Measurements from ENCODE around the gene TSPAN18. TPM values are rescaled to one million over a fixed set of nuclear protein-coding genes. Genes with fewer than 3 reads are reported as not detected.
A peak's percentile ranks its signal among the peaks of the same experiment; 100 is the strongest.

Gene TSPAN18
- total RNA-seq, 6 donors from 2014 or later, result 8.2 to 48.6 (median 17.5) TPM

DNA sequence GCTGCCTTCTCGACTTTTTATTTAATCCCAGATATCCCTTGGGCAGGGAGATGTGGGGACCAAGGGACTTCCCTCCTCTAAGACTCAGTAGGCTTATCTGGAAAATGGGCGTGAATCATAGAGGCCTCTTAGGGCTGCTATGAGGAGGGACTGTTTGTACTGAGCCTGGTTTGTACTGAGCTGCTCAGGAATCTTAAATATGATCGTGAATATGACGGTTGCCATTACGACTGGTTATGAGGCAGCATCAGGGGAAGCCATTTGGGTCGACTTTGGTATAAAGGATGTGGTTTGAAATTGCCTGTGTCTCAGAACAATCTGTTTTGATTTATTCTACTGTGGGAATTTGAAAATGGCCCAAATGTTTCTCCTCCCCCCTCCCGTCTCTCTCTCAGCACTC, 20.6 kb downstream of the TSPAN18 start:
- WGBS, 2 donors, result 59 to 63% methylated on average over 7 of the region's 7 CpGs
- ATAC-seq (ENCODE audit: low FRiP score in 2 of 2) (peak in 1 of 2 donors; percentile 46), DNase-seq (no peak)
- Histone ChIP-seq H3K27me3 (no peaks in the 10 kb centered on the region), H3K4me3 (no peak overlapping the region), H3K27ac (no peak overlapping the region), H3K36me3 (no peaks in the 10 kb centered on the region), H3K4me1 (peaks cover 5 to 10% (median 8%) of the 10 kb centered on the region in 4 donors), H3K9me3 (no peaks in the 10 kb centered on the region)
- TF ChIP-seq EP300 (IDR thresholded peaks at IDR 0.05) (no peak), POLR2A (IDR thresholded peaks at IDR 0.05) (no peak), POLR2AphosphoS5 (IDR thresholded peaks at IDR 0.05) (no peak)
- TF ChIP-seq, protein P1, sequence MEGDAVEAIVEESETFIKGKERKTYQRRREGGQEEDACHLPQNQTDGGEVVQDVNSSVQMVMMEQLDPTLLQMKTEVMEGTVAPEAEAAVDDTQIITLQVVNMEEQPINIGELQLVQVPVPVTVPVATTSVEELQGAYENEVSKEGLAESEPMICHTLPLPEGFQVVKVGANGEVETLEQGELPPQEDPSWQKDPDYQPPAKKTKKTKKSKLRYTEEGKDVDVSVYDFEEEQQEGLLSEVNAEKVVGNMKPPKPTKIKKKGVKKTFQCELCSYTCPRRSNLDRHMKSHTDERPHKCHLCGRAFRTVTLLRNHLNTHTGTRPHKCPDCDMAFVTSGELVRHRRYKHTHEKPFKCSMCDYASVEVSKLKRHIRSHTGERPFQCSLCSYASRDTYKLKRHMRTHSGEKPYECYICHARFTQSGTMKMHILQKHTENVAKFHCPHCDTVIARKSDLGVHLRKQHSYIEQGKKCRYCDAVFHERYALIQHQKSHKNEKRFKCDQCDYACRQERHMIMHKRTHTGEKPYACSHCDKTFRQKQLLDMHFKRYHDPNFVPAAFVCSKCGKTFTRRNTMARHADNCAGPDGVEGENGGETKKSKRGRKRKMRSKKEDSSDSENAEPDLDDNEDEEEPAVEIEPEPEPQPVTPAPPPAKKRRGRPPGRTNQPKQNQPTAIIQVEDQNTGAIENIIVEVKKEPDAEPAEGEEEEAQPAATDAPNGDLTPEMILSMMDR (IDR thresholded peaks at IDR 0.05), result no peak

GRCh38 chr11:44747836-44748235, 21.1 kb downstream of the TSPAN18 start:
- DNase-seq, result no peak
- no peak for ATAC-seq (ENCODE audit: low FRiP score in 2 of 2)
- Histone ChIP-seq H3K4me3 (no peak overlapping the region), H3K27me3 (no peaks in the 10 kb centered on the region), H3K9me3 (no peaks in the 10 kb centered on the region), H3K4me1 (peaks cover 5 to 10% (median 7%) of the 10 kb centered on the region in 4 donors), H3K27ac (no peak overlapping the region), H3K36me3 (no peaks in the 10 kb centered on the region)
- TF ChIP-seq, protein P1 (IDR thresholded peaks at IDR 0.05), result no peak
- TF ChIP-seq EP300 (IDR thresholded peaks at IDR 0.05), result no peak
- no peak for TF ChIP-seq POLR2A (IDR thresholded peaks at IDR 0.05)
- TF ChIP-seq POLR2AphosphoS5 (IDR thresholded peaks at IDR 0.05), result no peak
- 76 to 87% methylated on average over 5 of the region's 5 CpGs for WGBS, 2 donors

DNA sequence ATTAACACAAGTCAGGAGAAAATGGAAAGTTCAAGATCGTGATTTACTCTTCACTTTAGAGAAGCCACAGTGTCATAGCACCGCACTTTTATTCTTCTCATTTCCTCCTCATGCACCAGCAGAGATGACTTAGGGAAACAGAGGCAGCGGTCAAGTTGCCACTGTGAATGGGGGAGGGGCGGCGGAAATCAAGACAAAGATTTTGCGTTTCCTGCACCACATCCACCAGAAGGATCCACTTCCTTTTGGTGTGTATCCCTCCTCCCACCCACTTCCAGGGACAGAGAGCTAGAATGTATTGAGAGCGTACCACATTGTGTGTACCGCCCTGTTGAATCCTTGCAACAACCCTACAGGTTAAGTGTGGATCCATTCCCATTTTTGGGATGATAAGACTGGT, 21.8 kb downstream of the TSPAN18 start:
- DNase-seq, result no peak
- H3K27me3 ChIP-seq, result no peaks in the 10 kb centered on the region
- no peaks in the 10 kb centered on the region for H3K9me3 ChIP-seq
- H3K36me3 ChIP-seq, result no peaks in the 10 kb centered on the region
- no peak for ATAC-seq (ENCODE audit: low FRiP score in 2 of 2)
- H3K4me1 ChIP-seq, result peaks cover 5 to 7% (median 7%) of the 10 kb centered on the region in 4 donors
- TF ChIP-seq EP300 (IDR thresholded peaks at IDR 0.05) (no peak), POLR2A (IDR thresholded peaks at IDR 0.05) (no peak), POLR2AphosphoS5 (IDR thresholded peaks at IDR 0.05) (no peak)
- TF ChIP-seq, protein P1 (IDR thresholded peaks at IDR 0.05), result no peak
- H3K27ac ChIP-seq, result no peak overlapping the region
- WGBS, 2 donors, result 72 to 74% methylated on average over 6 to 8 of the region's 8 CpGs
- no peak overlapping the region for H3K4me3 ChIP-seq

- DNase-seq, result no peak
- ATAC-seq (ENCODE audit: low FRiP score in 2 of 2), result no peak
- Histone ChIP-seq H3K27me3 (no peaks in the 10 kb centered on the region), H3K4me3 (no peak overlapping the region), H3K4me1 (peaks cover 5 to 7% (median 7%) of the 10 kb centered on the region in 4 donors), H3K9me3 (no peaks in the 10 kb centered on the region), H3K27ac (no peak overlapping the region), H3K36me3 (no peaks in the 10 kb centered on the region)
- TF ChIP-seq EP300 (IDR thresholded peaks at IDR 0.05), result no peak
- TF ChIP-seq, protein P1 (IDR thresholded peaks at IDR 0.05), result no peak
- no peak for TF ChIP-seq POLR2AphosphoS5 (IDR thresholded peaks at IDR 0.05)
- TF ChIP-seq POLR2A (IDR thresholded peaks at IDR 0.05), result no peak
- WGBS, 2 donors, result 83 to 90% methylated on average over 2 of the region's 2 CpGs
These were observed 22.4 kb downstream of the TSPAN18 start for GRCh38 chr11:44749189-44749588.
